Peyer's patch (tissue), 4 donors: ENCODE results near the gene KLHL30.

Source experiments
- CTCF ChIP-seq, 6 experiments: fragments of 450-650 bp in 4 of 6; fragments of 200-600 bp in 2 of 6; sonication (generic) in 1 of 6; IDR thresholded peaks; one replicate each; pipeline ENCODE4 v1.5.1; 2017 to 2019; ENCODE audit warnings: antibody characterized with exemption in 6 of 6, mild to moderate bottlenecking in 3 of 6, moderate library complexity in 1 of 6
- POLR2A ChIP-seq, 2 donors: fragments of 450-650 bp; IDR thresholded peaks; one replicate each; pipeline ENCODE4 v1.5.1; 2017; ENCODE audit warnings: antibody characterized with exemption in 2 of 2, mild to moderate bottlenecking in 2 of 2, moderate library complexity in 2 of 2

DNA sequence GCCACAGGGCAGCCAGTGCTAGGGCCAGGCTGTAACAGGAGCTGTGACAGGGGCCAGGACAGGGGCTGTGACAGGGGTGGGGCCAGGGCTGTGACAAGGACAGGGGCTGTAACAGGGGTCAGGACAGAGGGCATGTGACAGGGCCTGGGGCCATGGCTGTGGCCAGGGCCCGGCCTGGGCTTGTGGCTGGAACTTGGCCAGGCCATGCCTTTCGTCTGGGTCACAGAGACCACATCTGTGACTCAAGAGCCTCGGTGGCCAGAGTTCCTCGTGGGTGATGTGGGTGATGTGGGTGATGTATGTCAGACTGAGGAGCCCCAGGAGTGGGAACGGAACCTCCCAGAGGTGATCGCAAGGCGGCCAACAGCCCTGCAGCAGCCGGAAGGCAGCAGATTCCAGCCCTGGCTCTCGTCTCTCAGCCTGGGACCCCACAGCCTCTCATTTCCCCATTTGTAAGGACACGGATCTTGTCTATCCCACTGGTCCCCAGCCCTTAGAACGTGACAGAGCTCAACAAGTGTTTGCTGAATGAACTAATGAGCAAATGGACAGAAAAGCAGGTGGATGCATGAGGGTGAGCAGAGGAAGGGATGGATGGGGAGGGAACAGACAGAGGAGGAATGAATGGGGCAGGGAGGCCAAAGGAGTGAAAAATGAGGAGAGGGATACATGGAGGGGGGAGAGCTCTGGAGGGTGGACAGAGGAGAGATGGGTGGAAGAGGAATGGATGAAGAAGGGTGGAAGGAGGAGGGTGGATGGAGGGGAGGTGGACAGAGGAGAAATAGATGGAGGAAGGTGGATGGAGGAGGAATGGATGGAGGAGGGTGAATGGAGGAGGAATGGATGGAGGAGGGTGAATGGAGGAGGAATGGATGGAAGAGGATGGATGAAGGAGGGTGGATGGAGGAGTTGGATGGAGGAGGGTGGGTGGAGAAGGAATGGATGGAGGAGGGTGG, 21.0 kb upstream of the KLHL30 start:
- no peak for TF ChIP-seq CTCF (IDR thresholded peaks at IDR 0.05)
- TF ChIP-seq POLR2A (IDR thresholded peaks at IDR 0.05): no peak
